Muscle layer of colon (tissue), 2 donors: ENCODE data around the gene GRID1.

Experiments used
- H3K27ac ChIP-seq: one replicate; pipeline ENCODE4 v1.7.0; 2013; ENCODE audit warnings: low read depth, mild to moderate bottlenecking, low read length, moderate library complexity
- H3K27me3 ChIP-seq, 2 donors: one replicate each; pipeline ENCODE4 v1.7.0; 2013; ENCODE audit warnings: low read length in 2 of 2, mild to moderate bottlenecking in 2 of 2; ENCODE audit not compliant: insufficient read depth in 2 of 2, control insufficient read depth in 1 of 2
- H3K36me3 ChIP-seq: one replicate; pipeline ENCODE4 v1.7.0; 2013; ENCODE audit warnings: mild to moderate bottlenecking, low read length; ENCODE audit not compliant: insufficient read depth
- H3K4me1 ChIP-seq: one replicate; pipeline ENCODE4 v1.7.0; 2013; ENCODE audit warnings: mild to moderate bottlenecking, low read length; ENCODE audit not compliant: insufficient read depth
- H3K4me3 ChIP-seq, 2 donors: one replicate each; pipeline ENCODE4 v1.7.0; 2013; ENCODE audit warnings: low read length in 2 of 2, low read depth in 1 of 2, mild to moderate bottlenecking in 1 of 2, moderate library complexity in 1 of 2
- H3K9ac ChIP-seq: one replicate; pipeline ENCODE4 v1.7.0; 2013; ENCODE audit warnings: low read length
- H3K9me3 ChIP-seq: one replicate; pipeline ENCODE4 v1.7.0; 2013; ENCODE audit warnings: mild to moderate bottlenecking, low read length
- donor health status: abdominal sarcoma.
- donor health status: Adenocarcinoma of cecum.

The GRID1 gene

DNA sequence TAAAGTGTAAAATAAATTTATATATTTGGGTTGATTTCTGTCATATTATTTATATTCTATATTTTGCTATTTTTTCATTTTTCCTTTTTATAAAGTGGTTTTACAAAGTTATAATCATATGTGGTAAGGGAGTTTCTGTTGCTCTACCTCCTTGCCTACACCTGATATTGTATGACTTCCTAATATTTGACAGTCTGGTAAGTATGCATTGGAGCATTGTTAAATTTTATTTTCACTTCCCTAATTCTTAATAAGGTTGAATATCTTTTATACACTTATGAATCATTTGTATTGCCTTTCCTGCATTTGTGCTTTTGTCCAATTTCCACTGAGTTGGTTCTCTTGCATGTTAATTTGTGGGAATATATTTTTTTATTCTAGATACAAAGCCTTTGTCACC lies 492.4 kb downstream of the GRID1 start:
- no peaks in the 10 kb centered on the region for H3K4me1 ChIP-seq
- H3K27me3 ChIP-seq: no peaks in the 10 kb centered on the region
- no peaks in the 10 kb centered on the region for H3K36me3 ChIP-seq
- no peak overlapping the region for H3K4me3 ChIP-seq
- H3K27ac ChIP-seq: no peak overlapping the region
- no peak overlapping the region for H3K9ac ChIP-seq
- H3K9me3 ChIP-seq: no peaks in the 10 kb centered on the region

DNA sequence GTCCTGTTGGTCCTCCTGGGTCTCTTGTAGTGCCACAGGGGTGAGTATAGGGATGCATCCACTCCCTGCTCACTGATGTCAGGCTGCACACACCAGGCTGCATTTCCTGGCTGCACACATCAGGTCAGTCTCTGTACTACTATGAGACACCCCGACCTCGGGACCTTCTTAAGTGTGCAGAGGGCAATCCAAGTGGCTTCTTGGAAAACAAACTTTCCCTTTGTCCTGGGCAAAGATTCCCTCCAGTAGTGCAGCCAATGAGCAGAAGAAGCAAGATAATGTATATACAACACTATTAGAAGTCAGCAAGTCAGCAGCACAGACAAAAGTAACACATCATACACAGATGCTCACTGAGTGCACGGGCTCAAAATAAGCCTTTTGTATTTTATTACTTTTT lies 493.5 kb downstream of the GRID1 start:
- H3K36me3 ChIP-seq: no peaks in the 10 kb centered on the region
- no peak overlapping the region for H3K4me3 ChIP-seq
- no peaks in the 10 kb centered on the region for H3K9me3 ChIP-seq
- H3K27ac ChIP-seq: no peak overlapping the region
- H3K9ac ChIP-seq: no peak overlapping the region
- no peaks in the 10 kb centered on the region for H3K27me3 ChIP-seq
- no peaks in the 10 kb centered on the region for H3K4me1 ChIP-seq

GRCh38 chr10:85868627-85869499 lies 497.7 kb downstream of the GRID1 start:
- H3K36me3 ChIP-seq: no peaks in the 10 kb centered on the region
- no peak overlapping the region for H3K4me3 ChIP-seq
- H3K27ac ChIP-seq: no peak overlapping the region
- no peaks in the 10 kb centered on the region for H3K9me3 ChIP-seq
- H3K9ac ChIP-seq: no peak overlapping the region
- H3K4me1 ChIP-seq: no peaks in the 10 kb centered on the region
- no peaks in the 10 kb centered on the region for H3K27me3 ChIP-seq

GRCh38 chr10:85864868-85865526 lies 501.6 kb downstream of the GRID1 start:
- H3K9me3 ChIP-seq: no peaks in the 10 kb centered on the region
- no peaks in the 10 kb centered on the region for H3K4me1 ChIP-seq
- H3K4me3 ChIP-seq: no peak overlapping the region
- no peak overlapping the region for H3K9ac ChIP-seq
- no peak overlapping the region for H3K27ac ChIP-seq
- H3K36me3 ChIP-seq: no peaks in the 10 kb centered on the region
- no peaks in the 10 kb centered on the region for H3K27me3 ChIP-seq

GRCh38 chr10:85864173-85864549 lies 502.4 kb downstream of the GRID1 start:
- H3K36me3 ChIP-seq: no peaks in the 10 kb centered on the region
- H3K9me3 ChIP-seq: no peaks in the 10 kb centered on the region
- no peak overlapping the region for H3K4me3 ChIP-seq
- no peak overlapping the region for H3K27ac ChIP-seq
- H3K4me1 ChIP-seq: no peaks in the 10 kb centered on the region
- no peaks in the 10 kb centered on the region for H3K27me3 ChIP-seq
- no peak overlapping the region for H3K9ac ChIP-seq

- no peaks in the 10 kb centered on the region for H3K4me1 ChIP-seq
- no peaks in the 10 kb centered on the region for H3K36me3 ChIP-seq
- no peak overlapping the region for H3K27ac ChIP-seq
- no peaks in the 10 kb centered on the region for H3K27me3 ChIP-seq
- no peak overlapping the region for H3K9ac ChIP-seq
- H3K9me3 ChIP-seq: no peaks in the 10 kb centered on the region
- H3K4me3 ChIP-seq: no peak overlapping the region
Measured at GRCh38 chr10:85863301-85864172, 503.1 kb downstream of the GRID1 start.

- H3K27ac ChIP-seq: no peak overlapping the region
- no peaks in the 10 kb centered on the region for H3K27me3 ChIP-seq
- H3K4me3 ChIP-seq: no peak overlapping the region
- no peaks in the 10 kb centered on the region for H3K36me3 ChIP-seq
- H3K9ac ChIP-seq: no peak overlapping the region
- H3K9me3 ChIP-seq: no peaks in the 10 kb centered on the region
- no peaks in the 10 kb centered on the region for H3K4me1 ChIP-seq
Measured at GRCh38 chr10:85862771-85863170, 503.8 kb downstream of the GRID1 start.

GRCh38 chr10:85861513-85862197 lies 504.9 kb downstream of the GRID1 start:
- no peaks in the 10 kb centered on the region for H3K9me3 ChIP-seq
- H3K27ac ChIP-seq: no peak overlapping the region
- H3K9ac ChIP-seq: no peak overlapping the region
- no peak overlapping the region for H3K4me3 ChIP-seq
- no peaks in the 10 kb centered on the region for H3K27me3 ChIP-seq
- no peaks in the 10 kb centered on the region for H3K4me1 ChIP-seq
- H3K36me3 ChIP-seq: no peaks in the 10 kb centered on the region

DNA sequence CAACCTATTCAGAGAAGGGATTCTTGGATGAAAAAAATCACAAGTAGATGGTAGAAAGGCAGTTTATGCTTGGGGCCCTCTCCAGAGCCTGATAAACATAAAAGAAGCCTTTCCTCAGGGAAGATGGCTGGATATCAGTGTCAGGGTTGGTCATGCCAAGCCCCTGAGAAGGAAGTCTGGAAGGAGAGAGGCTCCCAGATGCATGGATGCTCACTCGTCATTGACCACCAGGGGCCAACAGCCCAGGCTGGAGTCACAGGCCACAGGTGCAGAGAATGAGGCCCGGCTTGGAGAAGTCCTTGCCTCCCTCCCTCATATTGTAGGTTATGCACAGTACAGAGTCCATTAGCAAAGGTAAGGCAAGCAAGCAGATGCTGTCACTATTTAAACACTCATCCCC lies 506.7 kb downstream of the GRID1 start:
- H3K4me3 ChIP-seq: no peak overlapping the region
- no peaks in the 10 kb centered on the region for H3K36me3 ChIP-seq
- no peak overlapping the region for H3K9ac ChIP-seq
- no peaks in the 10 kb centered on the region for H3K9me3 ChIP-seq
- no peaks in the 10 kb centered on the region for H3K4me1 ChIP-seq
- H3K27ac ChIP-seq: no peak overlapping the region
- H3K27me3 ChIP-seq: no peaks in the 10 kb centered on the region

DNA sequence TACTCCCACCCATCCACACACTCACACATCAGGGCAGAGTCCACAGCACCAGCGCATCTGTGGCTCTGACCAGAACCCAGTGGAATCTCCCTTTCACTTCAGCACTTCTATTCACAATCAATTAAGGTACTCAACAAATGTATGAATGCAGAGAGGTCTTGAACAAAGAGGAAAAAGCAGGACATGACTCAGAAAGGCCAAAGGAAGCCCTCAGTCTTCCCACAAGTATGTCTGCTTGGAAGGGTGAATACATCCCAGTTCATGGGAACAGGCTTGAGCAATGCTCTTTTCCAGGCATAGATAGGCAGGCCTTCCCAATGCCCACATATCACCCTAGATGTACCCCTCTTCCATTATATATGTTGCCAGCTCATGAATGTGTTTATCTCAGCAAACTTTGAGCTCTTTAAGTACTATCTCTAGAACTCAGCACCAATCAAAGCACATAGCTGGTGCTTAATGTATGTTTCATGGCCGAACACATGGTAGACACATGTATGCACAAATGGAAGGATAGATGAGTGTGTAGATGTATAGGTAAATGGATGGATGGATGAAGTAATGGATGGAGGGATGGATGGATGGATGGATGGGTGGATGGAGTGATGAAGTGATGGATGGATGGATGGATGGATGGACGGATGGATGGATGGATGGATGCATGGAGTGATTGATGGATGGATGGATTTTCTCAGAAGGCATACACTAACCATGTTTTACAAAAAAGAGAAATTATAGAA lies 507.6 kb downstream of the GRID1 start:
- Histone ChIP-seq H3K9me3 (no peaks in the 10 kb centered on the region), H3K27me3 (no peaks in the 10 kb centered on the region), H3K27ac (no peak overlapping the region), H3K4me3 (no peak overlapping the region), H3K4me1 (no peaks in the 10 kb centered on the region), H3K9ac (no peak overlapping the region), H3K36me3 (no peaks in the 10 kb centered on the region)
